ENCODE measurements around the gene SUPT6H. TPM values are rescaled to one million over a fixed set of nuclear protein-coding genes. Genes with fewer than 3 reads are reported as not detected.

The SUPT6H gene
- total RNA-seq, 4 donors from 2014 or later: 50.8 to 167 (median 61.6) TPM

DNA sequence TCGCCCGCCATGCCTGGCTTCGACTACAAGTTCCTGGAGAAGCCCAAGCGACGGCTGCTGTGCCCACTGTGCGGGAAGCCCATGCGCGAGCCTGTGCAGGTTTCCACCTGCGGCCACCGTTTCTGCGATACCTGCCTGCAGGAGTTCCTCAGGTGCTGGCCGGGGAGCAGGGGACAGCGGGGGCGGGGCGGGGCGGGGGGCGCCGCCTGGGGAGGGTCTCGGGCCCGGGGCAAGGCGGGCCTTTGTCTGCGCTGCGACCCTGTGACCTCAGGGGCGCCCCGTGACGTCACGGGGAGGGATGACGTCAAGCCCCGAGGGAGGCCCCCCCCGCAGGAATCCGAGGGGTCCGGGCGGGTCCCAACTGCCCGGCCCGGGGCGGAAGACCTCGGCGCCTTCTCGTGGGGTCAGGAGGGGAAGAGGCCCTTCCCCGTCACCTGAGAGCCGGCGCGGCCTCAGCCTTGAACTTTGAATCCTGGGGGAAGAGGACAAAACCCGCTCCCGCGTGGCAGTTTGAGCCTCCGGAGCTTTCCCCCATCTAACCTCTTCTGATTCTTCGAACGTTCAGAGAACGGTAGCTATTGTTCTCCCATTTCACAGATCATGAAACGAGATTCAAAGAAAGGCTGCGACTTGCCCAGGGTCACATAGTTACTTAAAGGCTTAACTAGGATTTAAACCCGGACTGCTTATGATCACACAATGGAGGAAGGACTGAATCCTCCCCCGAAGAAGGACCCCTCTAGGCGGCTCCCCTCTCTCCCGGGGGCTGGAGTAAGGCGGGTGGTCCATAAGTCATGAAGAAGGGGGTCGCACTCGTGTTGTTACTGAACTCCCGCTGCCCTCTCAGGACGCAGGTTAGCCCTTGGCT is 82.3 kb downstream of the SUPT6H start:
- H3K36me3 ChIP-seq: no peaks in the 10 kb centered on the region
- peaks cover 13 to 71% (median 58%) of the 10 kb centered on the region in 4 donors for H3K4me1 ChIP-seq
- peak overlapping the region; percentile 98 to 99 (median 98) for H3K27ac ChIP-seq
- DNase-seq: peak; percentile 70
- 1% methylated on average over 42 of the region's 61 CpGs; no CpG with 5 or more reads in 1 of the 2 donors for WGBS, 2 donors (ENCODE audit: low coverage in 1 of 2)
- peak overlapping the region; percentile 80 to 89 (median 81) for H3K4me3 ChIP-seq
- TF ChIP-seq POLR2A (IDR thresholded peaks at IDR 0.05) (peak; percentile 54), POLR2AphosphoS5 (IDR thresholded peaks at IDR 0.05) (peak in 1 of 3 donors; percentile 9), EP300 (IDR thresholded peaks at IDR 0.05; ENCODE audit: low read depth) (peak; percentile 68)
- TF ChIP-seq, protein P1, sequence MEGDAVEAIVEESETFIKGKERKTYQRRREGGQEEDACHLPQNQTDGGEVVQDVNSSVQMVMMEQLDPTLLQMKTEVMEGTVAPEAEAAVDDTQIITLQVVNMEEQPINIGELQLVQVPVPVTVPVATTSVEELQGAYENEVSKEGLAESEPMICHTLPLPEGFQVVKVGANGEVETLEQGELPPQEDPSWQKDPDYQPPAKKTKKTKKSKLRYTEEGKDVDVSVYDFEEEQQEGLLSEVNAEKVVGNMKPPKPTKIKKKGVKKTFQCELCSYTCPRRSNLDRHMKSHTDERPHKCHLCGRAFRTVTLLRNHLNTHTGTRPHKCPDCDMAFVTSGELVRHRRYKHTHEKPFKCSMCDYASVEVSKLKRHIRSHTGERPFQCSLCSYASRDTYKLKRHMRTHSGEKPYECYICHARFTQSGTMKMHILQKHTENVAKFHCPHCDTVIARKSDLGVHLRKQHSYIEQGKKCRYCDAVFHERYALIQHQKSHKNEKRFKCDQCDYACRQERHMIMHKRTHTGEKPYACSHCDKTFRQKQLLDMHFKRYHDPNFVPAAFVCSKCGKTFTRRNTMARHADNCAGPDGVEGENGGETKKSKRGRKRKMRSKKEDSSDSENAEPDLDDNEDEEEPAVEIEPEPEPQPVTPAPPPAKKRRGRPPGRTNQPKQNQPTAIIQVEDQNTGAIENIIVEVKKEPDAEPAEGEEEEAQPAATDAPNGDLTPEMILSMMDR (IDR thresholded peaks at IDR 0.05): no peak
- in situ Hi-C loops (cut with MboI; ENCODE audit: low pct_ligation_motif_present in 1 of 4, low pct_unique_long_range_greater_than_20kb in 1 of 4, low sequenced_read_pairs in 3 of 4) (no loop called here), intact Hi-C loops (cut with DNase I; ENCODE audit: low total_unique reads) (no loop called here)
- H3K27me3 ChIP-seq: no peaks in the 10 kb centered on the region
- no peaks in the 10 kb centered on the region for H3K9me3 ChIP-seq

DNA sequence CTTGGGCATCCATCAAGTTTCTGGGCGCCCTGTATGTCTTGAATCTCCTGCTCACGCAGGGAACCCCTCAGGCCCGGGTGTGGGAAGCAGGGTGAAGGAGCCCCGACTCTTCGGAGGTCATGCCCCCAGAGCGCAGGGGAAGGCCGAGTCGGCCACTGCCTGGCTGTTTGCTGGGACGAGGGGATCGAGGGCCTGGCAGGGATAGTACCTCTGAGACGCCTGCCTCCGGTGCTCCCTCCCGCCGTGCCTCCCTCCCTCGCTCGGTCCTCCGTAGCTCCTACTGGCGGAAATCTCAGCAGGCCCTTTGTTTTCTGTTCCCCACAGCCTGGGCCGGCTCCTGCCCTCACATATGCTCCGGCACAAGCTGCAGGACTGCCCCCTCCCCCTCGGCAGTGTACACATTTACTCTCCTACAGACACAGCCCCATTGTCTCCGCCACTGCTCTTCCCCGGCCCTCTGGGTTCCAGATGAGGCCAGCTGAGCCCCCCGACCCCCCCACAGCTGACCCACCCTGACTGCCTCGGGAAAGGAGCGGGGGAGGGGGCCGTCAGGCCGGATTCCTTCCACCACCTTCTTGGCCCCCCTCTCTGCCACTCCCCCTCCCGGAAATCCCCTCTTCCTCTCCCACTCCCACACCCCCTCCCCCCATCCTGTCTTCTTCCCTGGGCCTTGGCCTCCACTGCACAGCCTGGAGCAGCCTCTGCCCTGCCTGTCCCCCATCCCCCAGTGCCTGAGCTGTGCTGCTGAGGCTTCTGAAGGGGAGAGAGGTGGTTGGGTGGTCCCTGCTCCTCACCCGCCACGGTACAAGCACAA is 83.2 kb downstream of the SUPT6H start:
- DNase-seq: peak; percentile 67
- TF ChIP-seq EP300 (IDR thresholded peaks at IDR 0.05; ENCODE audit: low read depth): no peak
- peak; percentile 55 for TF ChIP-seq POLR2A (IDR thresholded peaks at IDR 0.05)
- TF ChIP-seq, protein P1 (IDR thresholded peaks at IDR 0.05): no peak
- TF ChIP-seq POLR2AphosphoS5 (IDR thresholded peaks at IDR 0.05): peak in 2 of 3 donors; percentile 19 to 25
- Histone ChIP-seq H3K9me3 (no peaks in the 10 kb centered on the region), H3K4me3 (peak overlapping the region; percentile 80 to 89 (median 81)), H3K27ac (peak overlapping the region; percentile 98 to 99 (median 98)), H3K4me1 (peaks cover 17 to 78% (median 65%) of the 10 kb centered on the region in 4 donors), H3K36me3 (no peaks in the 10 kb centered on the region), H3K27me3 (no peaks in the 10 kb centered on the region)
- intact Hi-C loops (cut with DNase I; ENCODE audit: low total_unique reads): no loop called here
- 3% methylated on average over 29 of the region's 31 CpGs; no CpG with 5 or more reads in 1 of the 2 donors for WGBS, 2 donors (ENCODE audit: low coverage in 1 of 2)
- in situ Hi-C loops (cut with MboI; ENCODE audit: low pct_ligation_motif_present in 1 of 4, low pct_unique_long_range_greater_than_20kb in 1 of 4, low sequenced_read_pairs in 3 of 4): no loop called here

DNA sequence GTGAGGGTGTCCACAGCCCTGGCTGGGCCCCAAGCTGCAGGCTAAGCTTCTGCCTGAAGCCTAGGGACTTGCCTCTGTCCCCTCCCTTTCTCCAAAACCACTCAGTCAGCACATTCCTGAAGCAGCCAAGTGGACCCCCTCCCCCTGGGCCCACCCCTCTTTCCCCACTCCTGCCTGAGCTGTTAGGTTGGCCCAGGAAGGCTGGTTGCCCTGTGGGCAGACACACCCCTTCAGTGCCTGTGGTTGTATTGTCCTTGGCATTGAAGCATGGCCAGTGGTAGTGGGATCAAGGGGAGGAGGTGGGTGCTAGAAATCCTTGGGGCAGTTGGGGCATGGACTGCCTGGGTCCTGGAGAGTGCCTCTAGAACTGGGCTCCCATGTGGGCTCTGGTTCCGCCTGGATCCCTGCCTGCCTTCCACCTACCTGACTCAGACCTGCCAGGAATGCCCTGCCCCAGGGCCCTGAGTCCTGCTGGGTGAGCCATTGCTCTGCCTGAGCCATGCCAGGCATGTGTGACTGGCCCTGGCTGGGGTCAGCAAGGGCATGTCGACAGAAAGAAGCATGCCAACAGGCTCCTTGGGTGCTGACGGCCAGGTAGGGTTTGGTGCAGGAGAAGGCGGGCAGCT is 83.9 kb downstream of the SUPT6H start:
- no peaks in the 10 kb centered on the region for H3K36me3 ChIP-seq
- 33% methylated on average over 4 of the region's 4 CpGs; no CpG with 5 or more reads in 1 of the 2 donors for WGBS, 2 donors (ENCODE audit: low coverage in 1 of 2)
- H3K27me3 ChIP-seq: no peaks in the 10 kb centered on the region
- H3K4me1 ChIP-seq: peaks cover 17 to 83% (median 71%) of the 10 kb centered on the region in 4 donors
- H3K27ac ChIP-seq: peak overlapping the region; percentile 98 to 99 (median 98)
- intact Hi-C loops (cut with DNase I; ENCODE audit: low total_unique reads): no loop called here
- in situ Hi-C loops (cut with MboI; ENCODE audit: low pct_ligation_motif_present in 1 of 4, low pct_unique_long_range_greater_than_20kb in 1 of 4, low sequenced_read_pairs in 3 of 4): no loop called here
- DNase-seq: peak; percentile 61
- TF ChIP-seq POLR2A (IDR thresholded peaks at IDR 0.05) (no peak), EP300 (IDR thresholded peaks at IDR 0.05; ENCODE audit: low read depth) (no peak), POLR2AphosphoS5 (IDR thresholded peaks at IDR 0.05) (no peak)
- TF ChIP-seq, protein P1 (IDR thresholded peaks at IDR 0.05): no peak
- H3K9me3 ChIP-seq: no peaks in the 10 kb centered on the region
- H3K4me3 ChIP-seq: peak overlapping the region in 3 of 4 donors; percentile 81 to 89 (median 81)

All from transverse colon (tissue), 4 donors.